HCT116 (cell line): Measurements from ENCODE around the gene DNAJC5. TPM values are rescaled to one million over a fixed set of nuclear protein-coding genes. Genes with fewer than 3 reads are reported as not detected.

ENCODE experiments used
- ATAC-seq: fragments of 200-7000 bp; cut with Tn5 transposase; 2 replicates; pipeline ENCODE4 v1.9.1; 2020; ENCODE audit warnings: mild to moderate bottlenecking, moderate library complexity
- BruUV-seq: library from RNA; stranded (reverse); fragments of 400-500 nt; replicated peaks from 2 replicates; lab custom pipeline; 2021; lab: Mats Ljungman, UMichigan
- CTCF ChIA-PET: fragments of 300-600 bp; sonication (Branson Sonifier 250); formaldehyde crosslinking; loops from one replicate; lab custom pipeline; 2021; ENCODE audit warnings: antibody characterized with exemption; lab: Charles Lee
- POLR2A ChIA-PET: fragments of 300-600, 350-600 bp; sonication (Branson Sonifier 250); formaldehyde crosslinking; loops from one replicate; lab custom pipeline; 2021; ENCODE audit warnings: antibody characterized with exemption; lab: Charles Lee
- RAD21 ChIA-PET, 2 experiments: fragments of 300-600 bp; sonication (Branson Sonifier 250); formaldehyde crosslinking; loops; one replicate each; lab custom pipeline; 2023; ENCODE audit warnings: low total read pairs in 2 of 2; ENCODE audit not compliant: uncharacterized antibody in 2 of 2, unreplicated experiment in 2 of 2, low non-redundant PET in 1 of 2; lab: Charles Lee
- DNase-seq: peaks from one replicate; pipeline ENCODE4 v3.0.0-alpha.2; 2010; ENCODE audit warnings: low read depth, low spot score
- H2AFZ ChIP-seq: fragments of 200-600 bp; shearing (Covaris generic), sonication (generic); 2 replicates; pipeline ENCODE4 v1.6.1; 2017; ENCODE audit warnings: low read depth, mixed run types, mixed read lengths, antibody characterized with exemption, low read length; ENCODE audit not compliant: poor library complexity, severe bottlenecking
- H3K27ac ChIP-seq: 2 replicates; pipeline ENCODE4 v1.5.1; 2012; ENCODE audit warnings: low read depth, low read length
- H3K27me3 ChIP-seq: fragments of 200-600 bp; sonication (generic); 2 replicates; pipeline ENCODE4 v1.6.1; 2016; ENCODE audit warnings: mixed run types, low read length, mixed read lengths; ENCODE audit not compliant: insufficient read depth
- H3K36me3 ChIP-seq, 2 experiments: fragments of 200-500 bp in 1 of 2; fragments of 200-600 bp in 1 of 2; sonication (Bioruptor generic) in 1 of 2; sonication (generic) in 1 of 2; 2 replicates each; pipeline versions ENCODE4 v1.5.1 to v1.6.1; 2014 to 2016; ENCODE audit warnings: low read length in 2 of 2, inconsistent platforms in 1 of 2, mixed read lengths in 1 of 2, mixed run types in 1 of 2; ENCODE audit not compliant: insufficient read depth in 2 of 2, control insufficient read depth in 1 of 2
- H3K4me1 ChIP-seq, 2 experiments: fragments of 200-600 bp in 1 of 2; sonication (generic) in 1 of 2; 2 replicates each; pipeline versions ENCODE4 v1.5.1 to v1.6.1; 2012 to 2017; ENCODE audit warnings: low read length in 2 of 2, inconsistent platforms in 1 of 2, mild to moderate bottlenecking in 1 of 2, mixed read lengths in 1 of 2, mixed run types in 1 of 2, moderate library complexity in 1 of 2; ENCODE audit not compliant: insufficient read depth in 2 of 2, control insufficient read depth in 1 of 2
- H3K4me2 ChIP-seq: fragments of 200-600 bp; sonication (generic); 2 replicates; pipeline ENCODE4 v1.6.1; 2017; ENCODE audit warnings: mixed run types, low read length, mixed read lengths
- H3K4me3 ChIP-seq, 2 experiments: fragments of 200-600 bp in 1 of 2; sonication (generic) in 1 of 2; replicated peaks in 1 of 2; 2 replicates each; pipeline ENCODE4 v1.5.1; 2011 to 2016; ENCODE audit warnings: low read length in 2 of 2, control low read depth in 1 of 2, low read depth in 1 of 2, mild to moderate bottlenecking in 1 of 2, mixed read lengths in 1 of 2, mixed run types in 1 of 2
- H3K79me2 ChIP-seq: fragments of 200-600 bp; sonication (generic); 2 replicates; pipeline ENCODE4 v1.6.1; 2017; ENCODE audit warnings: mild to moderate bottlenecking, mixed run types, low read length, moderate library complexity, mixed read lengths; ENCODE audit not compliant: insufficient read depth
- H3K9ac ChIP-seq: fragments of 200-600 bp; sonication (generic); 2 replicates; pipeline ENCODE4 v1.6.1; 2016; ENCODE audit warnings: low read length, mixed read lengths
- H3K9me2 ChIP-seq: fragments of 200-600 bp; sonication (generic), shearing (Covaris generic); 2 replicates; pipeline ENCODE4 v1.6.1; 2017; ENCODE audit warnings: mixed run types, mild to moderate bottlenecking, moderate library complexity; ENCODE audit not compliant: insufficient read depth
- H3K9me3 ChIP-seq, 2 experiments: fragments of 200-500 bp in 1 of 2; fragments of 200-600 bp in 1 of 2; sonication (Bioruptor generic) in 1 of 2; sonication (generic) in 1 of 2; 2 replicates each; pipeline ENCODE4 v1.6.1; 2014 to 2017; ENCODE audit warnings: low read length in 2 of 2, mixed read lengths in 2 of 2, inconsistent platforms in 1 of 2, low read depth in 1 of 2, mild to moderate bottlenecking in 1 of 2, mixed run types in 1 of 2, moderate library complexity in 1 of 2; ENCODE audit not compliant: control insufficient read depth in 1 of 2, insufficient read depth in 1 of 2
- H4K20me1 ChIP-seq: fragments of 200-600 bp; sonication (generic), shearing (Covaris generic); 2 replicates; pipeline ENCODE4 v1.6.1; 2017; ENCODE audit warnings: mixed run types, mild to moderate bottlenecking, moderate library complexity; ENCODE audit not compliant: insufficient read depth
- ELF1 ChIP-seq: IDR thresholded peaks from 2 replicates; pipeline ENCODE4 v1.6.1; 2012; ENCODE audit warnings: low read depth, borderline replicate concordance
- POLR2AphosphoS5 ChIP-seq: IDR thresholded peaks from 2 replicates; pipeline ENCODE4 v1.6.1; 2011; ENCODE audit warnings: mild to moderate bottlenecking, low read depth, low read length, moderate library complexity
- RAD21 ChIP-seq: IDR thresholded peaks from 2 replicates; pipeline ENCODE4 v1.6.1; 2012; ENCODE audit warnings: low read depth, mild to moderate bottlenecking
- SIN3A ChIP-seq: IDR thresholded peaks from 2 replicates; pipeline ENCODE4 v1.6.1; 2012; ENCODE audit warnings: low read depth
- SRF ChIP-seq: IDR thresholded peaks from 2 replicates; pipeline ENCODE4 v1.6.1; 2012; ENCODE audit warnings: low read depth
- YY1 ChIP-seq: IDR thresholded peaks from 2 replicates; pipeline ENCODE4 v1.6.1; 2011; ENCODE audit warnings: low read length, low read depth, moderate library complexity, mild to moderate bottlenecking; ENCODE audit not compliant: insufficient replicate concordance; ENCODE audit errors: extremely low read depth
- ZFX ChIP-seq: fragments of 450-650 bp; IDR thresholded peaks from 2 replicates; pipeline ENCODE4 v1.6.1; 2017
- intact Hi-C: fragments of 100-400 bp; cut with micrococcal nuclease; formaldehyde crosslinking; loops from 2 replicates; pipeline ENCODE4 v1.10.0; 2022
- total RNA-seq: library from RNA; stranded (reverse); gene quantifications from one replicate; pipeline ENCODE4 v1.2.1, GENCODE V29; 2021; ENCODE audit not compliant: unreplicated experiment
- TF ChIP-seq, protein P1 (sequence below): IDR thresholded peaks from 2 replicates; pipeline ENCODE4 v1.6.1; 2012
- TF ChIP-seq, protein P2 (sequence below): IDR thresholded peaks from 2 replicates; pipeline ENCODE4 v1.6.1; 2012; ENCODE audit warnings: low read depth
- TF ChIP-seq, protein P3 (sequence below): IDR thresholded peaks from 2 replicates; pipeline ENCODE4 v1.6.1; 2011; ENCODE audit warnings: mild to moderate bottlenecking, low read length, moderate library complexity; ENCODE audit not compliant: insufficient replicate concordance; ENCODE audit errors: extremely low read depth

DNAJC5 gene
- total RNA-seq, 1 experiment from 2014 or later: 38.3 TPM

DNA sequence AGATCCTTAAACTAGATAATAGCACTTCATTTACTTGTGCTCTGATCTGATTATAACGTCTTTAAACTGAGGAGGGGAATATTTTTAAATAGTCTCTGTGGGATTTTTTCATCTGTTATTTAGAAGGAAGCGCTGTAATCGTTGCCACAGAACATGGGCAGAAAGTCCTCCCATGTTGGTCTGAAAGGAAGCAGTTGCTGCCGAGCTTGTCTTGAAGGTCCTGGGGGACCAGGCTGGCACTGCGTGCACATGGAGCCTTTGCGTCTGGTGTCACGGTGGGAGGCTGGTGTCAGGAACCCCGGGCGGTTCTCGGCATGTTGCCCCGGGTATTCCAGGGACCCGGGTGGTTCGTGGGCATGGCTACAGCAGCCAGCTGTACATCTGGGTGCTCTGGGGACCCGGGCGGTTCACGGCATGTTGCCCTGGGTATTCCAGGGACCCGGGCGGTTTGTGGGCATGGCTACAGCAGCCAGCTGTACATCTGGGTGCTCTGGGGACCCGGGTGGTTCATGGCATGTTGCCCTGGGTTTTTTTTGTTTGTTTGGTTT lies 18.4 kb upstream of the DNAJC5 start:
- no peak overlapping the region for H2AFZ ChIP-seq
- H3K79me2 ChIP-seq: peaks cover 85% of the 10 kb centered on the region
- ChIA-PET CTCF (no interaction called here), POLR2A (no interaction called here), RAD21 (no interaction called here)
- no peak overlapping the region for H3K9ac ChIP-seq
- DNase-seq (no peak), ATAC-seq (no peak)
- no peak overlapping the region for H3K4me2 ChIP-seq
- no peaks in the 10 kb centered on the region for H3K9me2 ChIP-seq
- peaks cover 38 to 49% of the 10 kb centered on the region in 2 experiments for H3K36me3 ChIP-seq
- H3K4me1 ChIP-seq: no peaks in the 10 kb centered on the region
- H3K27me3 ChIP-seq: no peaks in the 10 kb centered on the region
- H3K4me3 ChIP-seq: no peak overlapping the region
- intact Hi-C loops: no loop called here
- H4K20me1 ChIP-seq: no peaks in the 10 kb centered on the region
- H3K9me3 ChIP-seq: no peaks in the 10 kb centered on the region
- TSS peak; percentile 6 for BruUV-seq
- TF ChIP-seq POLR2AphosphoS5 (no peak), RAD21 (no peak), SIN3A (no peak), SRF (no peak), ZFX (no peak), YY1 (no peak), ELF1 (no peak)
- TF ChIP-seq, protein P1, sequence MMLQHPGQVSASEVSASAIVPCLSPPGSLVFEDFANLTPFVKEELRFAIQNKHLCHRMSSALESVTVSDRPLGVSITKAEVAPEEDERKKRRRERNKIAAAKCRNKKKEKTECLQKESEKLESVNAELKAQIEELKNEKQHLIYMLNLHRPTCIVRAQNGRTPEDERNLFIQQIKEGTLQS: no peak
- TF ChIP-seq, protein P2, sequence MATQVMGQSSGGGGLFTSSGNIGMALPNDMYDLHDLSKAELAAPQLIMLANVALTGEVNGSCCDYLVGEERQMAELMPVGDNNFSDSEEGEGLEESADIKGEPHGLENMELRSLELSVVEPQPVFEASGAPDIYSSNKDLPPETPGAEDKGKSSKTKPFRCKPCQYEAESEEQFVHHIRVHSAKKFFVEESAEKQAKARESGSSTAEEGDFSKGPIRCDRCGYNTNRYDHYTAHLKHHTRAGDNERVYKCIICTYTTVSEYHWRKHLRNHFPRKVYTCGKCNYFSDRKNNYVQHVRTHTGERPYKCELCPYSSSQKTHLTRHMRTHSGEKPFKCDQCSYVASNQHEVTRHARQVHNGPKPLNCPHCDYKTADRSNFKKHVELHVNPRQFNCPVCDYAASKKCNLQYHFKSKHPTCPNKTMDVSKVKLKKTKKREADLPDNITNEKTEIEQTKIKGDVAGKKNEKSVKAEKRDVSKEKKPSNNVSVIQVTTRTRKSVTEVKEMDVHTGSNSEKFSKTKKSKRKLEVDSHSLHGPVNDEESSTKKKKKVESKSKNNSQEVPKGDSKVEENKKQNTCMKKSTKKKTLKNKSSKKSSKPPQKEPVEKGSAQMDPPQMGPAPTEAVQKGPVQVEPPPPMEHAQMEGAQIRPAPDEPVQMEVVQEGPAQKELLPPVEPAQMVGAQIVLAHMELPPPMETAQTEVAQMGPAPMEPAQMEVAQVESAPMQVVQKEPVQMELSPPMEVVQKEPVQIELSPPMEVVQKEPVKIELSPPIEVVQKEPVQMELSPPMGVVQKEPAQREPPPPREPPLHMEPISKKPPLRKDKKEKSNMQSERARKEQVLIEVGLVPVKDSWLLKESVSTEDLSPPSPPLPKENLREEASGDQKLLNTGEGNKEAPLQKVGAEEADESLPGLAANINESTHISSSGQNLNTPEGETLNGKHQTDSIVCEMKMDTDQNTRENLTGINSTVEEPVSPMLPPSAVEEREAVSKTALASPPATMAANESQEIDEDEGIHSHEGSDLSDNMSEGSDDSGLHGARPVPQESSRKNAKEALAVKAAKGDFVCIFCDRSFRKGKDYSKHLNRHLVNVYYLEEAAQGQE: no peak
- TF ChIP-seq, protein P3, sequence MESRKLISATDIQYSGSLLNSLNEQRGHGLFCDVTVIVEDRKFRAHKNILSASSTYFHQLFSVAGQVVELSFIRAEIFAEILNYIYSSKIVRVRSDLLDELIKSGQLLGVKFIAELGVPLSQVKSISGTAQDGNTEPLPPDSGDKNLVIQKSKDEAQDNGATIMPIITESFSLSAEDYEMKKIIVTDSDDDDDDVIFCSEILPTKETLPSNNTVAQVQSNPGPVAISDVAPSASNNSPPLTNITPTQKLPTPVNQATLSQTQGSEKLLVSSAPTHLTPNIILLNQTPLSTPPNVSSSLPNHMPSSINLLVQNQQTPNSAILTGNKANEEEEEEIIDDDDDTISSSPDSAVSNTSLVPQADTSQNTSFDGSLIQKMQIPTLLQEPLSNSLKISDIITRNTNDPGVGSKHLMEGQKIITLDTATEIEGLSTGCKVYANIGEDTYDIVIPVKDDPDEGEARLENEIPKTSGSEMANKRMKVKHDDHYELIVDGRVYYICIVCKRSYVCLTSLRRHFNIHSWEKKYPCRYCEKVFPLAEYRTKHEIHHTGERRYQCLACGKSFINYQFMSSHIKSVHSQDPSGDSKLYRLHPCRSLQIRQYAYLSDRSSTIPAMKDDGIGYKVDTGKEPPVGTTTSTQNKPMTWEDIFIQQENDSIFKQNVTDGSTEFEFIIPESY: no peak
- H3K27ac ChIP-seq: no peak overlapping the region
